ENCODE data around the gene SPRED2. TPM values are rescaled to one million over a fixed set of nuclear protein-coding genes. Genes with fewer than 3 reads are reported as not detected.

Gene SPRED2
- total and polyA plus RNA-seq, 2 of the 8 experiments (the other 6 are each of a cell fraction or from before 2014, with no cell fraction given), result 15.3 to 22.5 TPM

- TF ChIP-seq CHD7 (IDR thresholded peaks at IDR 0.05; ENCODE audit: insufficient replicate concordance, low read length) (no peak), MAFK (IDR thresholded peaks at IDR 0.05; ENCODE audit: low read depth, low read length) (no peak), RFX5 (IDR thresholded peaks at IDR 0.05; ENCODE audit: borderline replicate concordance, low read depth, low read length) (no peak), SIX5 (IDR thresholded peaks at IDR 0.05; ENCODE audit: low read depth, low read length) (no peak), KDM4A (IDR thresholded peaks at IDR 0.05; ENCODE audit: low read depth, low read length, severe bottlenecking) (no peak), EGR1 (IDR thresholded peaks at IDR 0.05; ENCODE audit: borderline replicate concordance, low read depth, low read length) (no peak), CHD1 (IDR thresholded peaks at IDR 0.05; ENCODE audit: low read depth, low read length) (no peak), TAF7 (optimal IDR thresholded peaks at IDR 0.05; ENCODE audit: borderline replicate concordance, low read depth, low read length) (no peak), BRCA1 (IDR thresholded peaks at IDR 0.05; ENCODE audit: low read depth, low read length) (no peak), SIN3A (conservative IDR thresholded peaks at IDR 0.05 in 1 of 2, IDR thresholded peaks at IDR 0.05 in 1 of 2; ENCODE audit: low read depth in 1 of 2, low read length in 2 of 2) (no peak), NRF1 (IDR thresholded peaks at IDR 0.05; ENCODE audit: low read depth, low read length) (no peak)
Observed at GRCh38 chr2:65479524-65479923, 47.1 kb upstream of the SPRED2 start (continued).

Data from H1 (cell line).